ENCODE results near the gene ST6GAL1.
"Not testable (repeated sequence)": the region's sequence is repeated elsewhere in the genome, so short reads cannot be mapped to it uniquely, and the experiment has no call there.

ST6GAL1 gene

DNA sequence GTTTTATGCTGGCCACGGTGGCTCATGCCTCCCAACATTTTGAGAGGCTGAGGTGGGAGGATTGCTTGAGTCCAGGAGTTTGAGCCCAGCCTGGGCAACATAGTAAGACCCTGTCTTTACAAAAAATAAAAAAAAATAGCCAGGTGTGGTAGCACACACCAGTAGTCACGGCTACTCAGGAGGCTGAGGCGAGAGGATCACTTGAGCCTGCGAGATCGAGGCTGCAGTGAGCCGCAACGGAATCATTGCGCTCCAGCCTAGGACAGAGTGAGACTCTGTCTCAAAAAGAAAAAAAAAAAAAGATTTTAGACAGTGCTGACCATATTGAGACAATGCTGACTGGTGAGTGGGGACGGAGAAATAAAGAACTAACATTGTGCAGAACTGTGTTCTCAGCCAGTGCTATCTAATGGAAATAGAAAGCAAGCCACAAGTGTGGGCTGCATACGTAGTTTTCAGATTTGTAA is 67.2 kb downstream of the ST6GAL1 start:
- DNase-seq, result no peak

DNA sequence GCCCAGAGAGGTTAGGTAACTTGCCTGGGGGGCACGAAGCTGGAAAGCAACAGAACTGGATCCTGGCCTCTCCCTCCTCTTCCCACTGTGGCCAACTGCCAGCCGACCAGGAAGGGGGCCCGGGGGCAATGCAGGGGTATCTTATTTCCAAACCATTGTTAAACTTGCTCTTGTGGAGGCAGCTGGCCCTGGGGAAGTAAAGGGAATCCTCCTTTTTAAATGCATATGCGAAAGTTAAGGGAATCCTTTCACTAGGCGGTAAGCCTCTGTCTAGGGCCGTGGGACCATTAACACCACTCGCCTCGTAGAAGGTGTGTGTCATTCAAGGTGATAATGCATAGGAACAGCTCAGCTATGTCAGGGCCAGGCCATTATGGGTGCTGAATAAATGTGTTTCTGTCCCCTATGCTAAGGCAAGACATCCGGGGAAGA is 68.6 kb downstream of the ST6GAL1 start:
- no peak for DNase-seq

DNA sequence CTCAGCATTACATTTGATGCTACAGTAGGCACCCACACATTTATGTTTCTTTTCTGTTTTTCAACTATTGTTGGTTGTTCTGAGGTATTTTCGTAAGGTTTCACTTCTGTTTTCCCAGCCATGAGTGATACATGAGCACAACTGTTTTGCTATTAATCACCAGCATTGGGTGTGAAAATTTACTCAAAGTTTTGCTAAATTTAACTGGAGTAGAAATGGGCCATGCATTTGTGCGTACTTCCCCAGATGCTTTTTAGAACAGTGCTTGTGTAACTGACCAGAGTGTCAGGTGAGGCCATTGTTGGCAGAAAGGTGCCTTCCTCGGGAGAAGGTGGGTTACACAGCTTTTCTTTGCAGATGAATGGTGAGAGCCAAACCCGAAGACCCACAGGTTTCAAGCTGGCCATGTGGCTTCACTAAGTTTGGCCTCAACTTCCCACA is 70.4 kb downstream of the ST6GAL1 start:
- DNase-seq, result no peak

DNA sequence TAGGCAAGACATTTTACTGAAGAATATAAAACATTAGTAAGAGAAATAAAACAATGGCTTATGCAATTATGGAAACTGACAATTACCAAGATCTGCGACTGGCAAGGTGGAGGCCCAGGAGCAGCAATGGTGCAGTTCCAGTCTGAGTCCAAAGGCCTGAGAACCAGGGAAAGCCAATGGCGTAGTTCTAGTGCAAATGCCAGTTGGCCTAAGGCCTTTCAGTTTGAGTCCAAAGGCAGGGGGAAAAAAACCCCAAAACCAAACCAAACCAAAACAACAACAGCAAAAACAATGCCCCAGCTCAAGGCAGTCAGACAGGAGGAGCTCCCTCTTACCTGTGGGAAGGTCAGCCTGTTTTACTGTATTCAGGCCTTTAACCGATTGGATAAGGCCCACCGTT is 72.6 kb downstream of the ST6GAL1 start:
- DNase-seq, result no peak

DNA sequence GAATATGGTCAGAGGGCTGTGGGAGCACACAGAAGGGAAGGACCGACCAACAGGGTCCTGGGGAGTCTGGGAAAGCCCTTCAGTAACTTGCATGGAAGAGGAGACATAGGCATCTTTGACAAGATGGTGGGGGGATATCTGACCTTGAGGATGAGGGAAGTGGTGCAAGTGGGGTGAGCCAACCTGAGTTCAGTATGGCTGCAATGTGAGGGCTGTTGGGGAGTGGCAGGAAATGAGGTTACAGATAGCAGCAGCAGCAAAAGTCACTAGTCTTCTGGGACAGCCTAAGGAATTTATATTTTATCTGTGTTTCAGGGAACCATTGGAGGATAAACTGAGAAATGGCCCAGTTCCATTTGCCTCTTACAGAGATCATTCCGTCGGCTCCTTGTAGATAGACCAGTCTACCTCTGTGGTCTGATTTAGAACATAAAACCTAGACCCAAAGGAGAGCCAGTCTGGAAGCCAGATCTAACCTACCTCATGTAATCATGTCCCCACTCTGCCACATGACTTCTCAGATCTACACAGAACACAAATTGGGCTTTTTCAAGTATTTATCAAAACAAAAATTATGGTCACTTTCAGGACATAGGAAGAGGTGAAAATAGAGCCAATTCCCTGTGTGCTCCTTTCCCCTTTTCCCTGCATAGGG is 75.6 kb downstream of the ST6GAL1 start:
- DNase-seq, result no peak

DNA sequence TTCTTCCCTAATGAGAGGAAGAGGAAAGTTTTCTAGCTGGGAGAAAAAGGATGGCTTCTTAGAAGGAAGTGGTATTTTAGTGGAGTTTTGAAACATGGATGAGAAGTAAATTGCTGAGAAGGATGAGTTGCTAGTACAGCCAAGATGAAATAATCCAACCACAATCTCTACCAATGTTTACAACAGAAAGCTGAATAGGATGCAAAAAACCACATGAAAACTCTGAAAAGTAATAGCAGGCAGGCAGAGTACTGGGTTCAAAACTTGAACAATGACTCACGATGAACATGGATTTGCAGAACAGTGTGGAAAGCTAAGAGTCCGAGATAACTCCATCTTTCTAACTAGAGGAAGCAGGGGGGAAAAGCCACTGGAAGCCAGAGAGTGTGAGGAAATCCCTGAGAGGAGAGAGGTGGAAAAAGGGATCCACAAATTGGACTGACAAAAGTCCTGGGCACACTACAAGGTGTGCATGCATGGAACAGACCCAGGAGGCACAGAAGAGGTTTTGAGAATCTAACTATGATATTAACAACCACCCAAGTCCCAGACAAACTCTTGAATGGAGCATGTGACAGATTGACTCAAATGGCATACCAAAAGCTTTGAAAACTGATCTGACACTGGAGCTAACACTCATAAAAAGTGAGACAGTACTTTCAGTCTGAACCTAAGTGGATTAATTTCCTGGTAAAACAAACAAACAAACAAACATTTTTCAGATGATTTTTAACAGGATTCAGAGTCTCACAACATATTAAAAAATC is 76.7 kb downstream of the ST6GAL1 start:
- no peak for DNase-seq

DNA sequence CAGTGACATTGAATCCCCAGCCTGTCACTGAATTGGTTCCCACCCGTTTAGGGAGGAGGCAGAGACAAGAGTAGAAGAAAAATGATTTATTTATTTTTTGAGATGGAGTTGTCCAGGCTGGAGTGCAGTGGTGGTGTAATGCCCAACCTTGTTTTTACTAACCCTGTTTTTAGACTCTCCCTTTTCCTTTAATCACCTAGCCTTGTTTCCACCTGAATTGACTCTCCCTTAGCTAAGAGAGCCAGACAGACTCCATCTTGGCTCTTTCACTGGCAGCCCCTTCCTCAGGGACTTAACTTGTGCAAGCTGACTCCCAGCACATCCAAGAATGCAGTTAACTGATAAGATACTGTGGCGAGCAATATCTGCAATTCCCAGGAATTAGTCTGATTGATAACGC is 80.1 kb downstream of the ST6GAL1 start:
- DNase-seq, result not testable (repeated sequence)

DNA sequence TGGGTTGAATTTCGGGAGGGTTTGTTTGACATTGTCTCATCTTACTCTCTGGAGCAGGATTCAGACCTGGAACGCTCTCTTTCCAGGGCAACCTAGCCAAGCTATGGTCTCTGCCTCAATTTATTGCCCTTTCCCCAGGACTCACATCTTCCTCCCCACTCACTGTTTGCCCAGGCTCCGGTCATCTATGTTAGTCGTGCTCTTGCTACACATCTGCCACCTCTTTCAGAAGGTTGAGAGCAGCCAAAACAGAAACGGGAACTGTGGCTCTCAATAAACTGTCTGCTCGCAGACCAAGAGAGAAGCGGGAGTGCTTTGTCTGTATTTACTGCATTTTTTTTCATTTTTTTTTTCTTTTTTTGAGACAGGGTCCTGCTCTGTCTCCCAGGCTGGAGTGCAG is 81.6 kb downstream of the ST6GAL1 start:
- DNase-seq, result no peak

DNA sequence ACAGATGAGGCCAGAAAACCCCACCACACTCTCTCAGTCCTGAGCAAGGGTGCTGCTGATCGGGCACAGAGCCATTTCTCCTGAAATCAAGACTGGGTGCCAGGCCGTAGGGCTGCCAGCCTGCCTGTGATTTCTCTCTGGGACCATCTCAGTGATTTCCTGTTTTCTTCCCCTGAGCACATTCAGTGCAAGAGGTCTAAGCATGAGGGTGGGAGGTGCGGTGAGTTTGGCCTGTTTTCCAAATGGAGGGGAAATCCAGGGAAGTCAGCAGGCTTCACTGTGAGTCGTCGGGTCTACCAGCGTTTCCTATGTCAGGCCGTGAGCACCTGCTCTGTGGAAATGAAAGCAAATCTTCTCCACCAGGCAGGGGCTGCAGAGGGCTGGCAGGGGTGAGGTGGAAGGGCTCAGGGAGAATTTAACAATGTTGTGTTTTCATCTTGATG is 82.3 kb downstream of the ST6GAL1 start:
- no peak for DNase-seq

DNA sequence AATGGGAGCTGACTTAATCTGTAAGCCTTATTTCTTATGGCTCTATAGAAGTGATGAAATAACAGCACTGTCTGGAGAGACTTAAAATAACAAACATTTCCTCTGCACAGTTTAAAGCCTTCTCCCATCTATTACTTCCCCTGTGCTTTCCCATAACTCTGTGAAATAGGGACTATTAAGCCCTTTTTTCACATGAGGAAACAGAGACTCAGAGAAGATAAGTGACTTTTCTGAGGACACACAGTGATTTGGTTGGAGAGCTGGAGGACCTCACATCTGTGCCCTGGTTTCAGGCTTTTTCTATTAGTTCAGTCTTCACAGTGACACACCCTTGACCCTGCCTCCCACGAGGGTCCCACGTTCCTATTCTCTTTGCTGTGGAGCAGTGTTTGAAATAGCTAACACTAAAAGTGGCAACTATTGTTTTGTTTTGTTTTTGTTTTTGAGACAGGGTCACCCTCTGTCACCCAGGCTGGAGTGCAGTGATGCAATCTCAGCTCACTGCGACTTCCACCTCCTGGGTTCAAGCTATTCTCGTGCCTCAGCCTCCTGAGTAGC is 82.9 kb downstream of the ST6GAL1 start:
- no peak for DNase-seq

DNA sequence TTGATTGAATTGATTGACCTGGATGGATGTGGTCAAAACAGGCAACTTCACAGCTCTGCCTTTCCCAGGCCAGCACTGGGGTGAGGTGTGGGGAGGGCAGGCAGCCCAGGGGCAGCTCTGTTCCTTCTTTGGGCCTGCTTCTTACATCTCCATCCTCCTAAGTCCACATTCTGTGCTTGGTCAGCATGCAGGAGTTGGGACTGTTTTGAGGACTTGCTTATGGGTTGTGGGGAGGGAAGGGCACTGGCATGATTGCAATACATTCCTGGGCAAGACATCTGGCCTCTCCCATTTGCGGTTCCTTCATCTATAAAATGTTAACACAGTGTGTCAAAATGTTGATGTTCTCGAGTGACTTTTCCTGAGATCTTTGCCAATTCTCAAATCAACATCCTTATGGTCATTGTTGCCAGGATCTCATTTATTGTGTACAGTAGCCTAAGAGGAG is 84.1 kb downstream of the ST6GAL1 start:
- no peak for DNase-seq

DNA sequence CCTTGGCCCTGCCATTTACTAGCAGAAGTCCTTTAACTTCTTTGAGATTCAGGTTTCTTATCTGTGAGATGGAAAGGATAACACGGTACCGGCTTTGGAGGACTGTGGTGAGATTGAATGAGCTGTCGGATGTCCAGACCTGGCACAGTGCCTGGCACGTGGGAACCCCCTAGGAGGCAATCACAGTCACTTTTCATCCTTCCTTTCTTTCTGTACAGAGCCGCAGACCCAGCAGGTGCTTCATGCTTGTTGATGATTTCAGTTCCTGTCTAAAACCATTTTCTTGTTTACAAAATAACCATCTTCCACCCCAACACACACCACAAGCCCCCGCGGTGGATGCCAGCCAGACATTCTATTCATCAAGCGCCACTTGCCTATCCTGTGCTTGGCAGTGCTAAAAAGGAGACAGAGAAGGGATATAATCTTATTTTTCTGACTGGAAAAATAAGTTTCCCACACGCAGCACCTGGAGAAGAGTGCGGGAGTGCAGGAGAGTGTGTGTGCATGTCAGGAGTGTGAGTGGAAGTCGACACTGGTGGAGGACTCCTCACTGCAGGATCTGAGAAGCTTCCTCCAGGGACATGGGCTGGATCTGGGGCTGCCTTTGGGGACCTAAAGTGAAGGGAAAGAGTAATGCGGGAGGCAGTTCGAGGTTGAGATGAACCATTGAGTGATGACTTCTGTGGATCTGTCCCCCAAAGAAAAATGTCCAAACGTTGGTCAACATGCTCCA is 85.7 kb downstream of the ST6GAL1 start:
- no peak for DNase-seq

DNA sequence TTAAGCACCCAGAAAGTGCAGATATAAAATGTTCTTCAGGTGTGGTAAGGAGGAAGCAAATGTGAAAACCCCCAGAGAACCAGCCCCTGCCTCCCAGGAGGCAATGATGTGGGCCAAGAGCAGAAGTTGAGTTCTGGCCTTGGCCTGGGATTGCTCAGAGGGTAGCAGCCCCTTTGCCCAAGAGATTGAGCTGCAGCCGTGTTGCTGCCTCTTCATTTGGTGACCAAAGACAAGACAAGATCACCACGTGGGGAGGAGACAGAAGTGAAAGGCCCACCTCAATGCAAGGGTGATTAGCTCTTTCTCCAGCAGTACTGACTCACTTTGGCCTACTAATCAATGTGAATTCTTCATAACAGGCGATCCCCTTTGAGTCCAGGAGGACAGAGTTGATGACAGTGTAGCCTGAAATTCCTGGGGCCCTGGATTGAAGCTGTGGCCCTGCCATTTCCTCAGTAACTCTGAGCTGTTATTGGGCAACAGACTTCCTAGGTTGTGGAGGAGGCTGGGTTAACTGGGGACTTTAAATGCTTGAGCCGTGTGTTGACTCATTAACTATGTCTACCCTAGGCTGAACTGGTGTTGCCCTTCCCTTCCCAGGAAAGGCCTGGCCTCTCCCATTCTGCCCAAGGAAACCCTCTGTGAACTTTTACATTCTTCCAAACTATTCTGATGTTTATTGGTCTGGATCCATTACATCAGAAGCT is 86.5 kb downstream of the ST6GAL1 start:
- no peak for DNase-seq

DNA sequence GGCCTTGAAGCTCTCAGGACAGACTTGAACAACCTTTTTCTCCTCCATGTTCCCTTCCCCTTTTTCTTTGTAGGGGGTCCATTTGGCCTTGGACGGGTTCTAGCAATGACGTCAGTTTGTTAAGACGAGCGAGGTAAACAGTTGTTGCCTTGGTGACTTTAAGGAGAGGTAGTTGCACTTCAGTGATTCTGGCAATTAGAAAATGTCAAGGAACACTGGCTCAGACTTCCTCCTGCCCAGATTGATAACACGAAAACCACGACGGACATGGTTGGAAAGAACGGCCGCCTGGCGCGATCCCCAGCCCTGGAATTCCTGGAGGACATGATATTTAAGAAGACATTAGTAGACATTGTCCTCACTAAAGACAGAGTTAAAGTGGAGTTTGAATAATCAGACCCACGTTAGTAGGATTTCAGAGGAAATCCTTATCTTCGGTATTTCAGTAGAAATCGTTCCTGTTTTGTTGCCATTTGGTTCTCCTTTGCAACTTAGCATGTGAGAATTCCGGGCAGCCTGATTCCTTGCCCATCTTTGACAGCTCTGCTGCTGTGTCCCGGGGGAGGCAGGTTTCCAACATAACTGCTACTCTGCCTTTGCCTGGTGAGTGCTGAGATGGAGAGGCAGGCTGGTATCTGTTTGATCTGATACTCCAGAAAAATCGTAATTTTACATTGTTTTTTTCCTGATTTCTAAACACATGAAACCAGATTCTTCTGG is 87.3 kb downstream of the ST6GAL1 start:
- DNase-seq, result no peak

DNA sequence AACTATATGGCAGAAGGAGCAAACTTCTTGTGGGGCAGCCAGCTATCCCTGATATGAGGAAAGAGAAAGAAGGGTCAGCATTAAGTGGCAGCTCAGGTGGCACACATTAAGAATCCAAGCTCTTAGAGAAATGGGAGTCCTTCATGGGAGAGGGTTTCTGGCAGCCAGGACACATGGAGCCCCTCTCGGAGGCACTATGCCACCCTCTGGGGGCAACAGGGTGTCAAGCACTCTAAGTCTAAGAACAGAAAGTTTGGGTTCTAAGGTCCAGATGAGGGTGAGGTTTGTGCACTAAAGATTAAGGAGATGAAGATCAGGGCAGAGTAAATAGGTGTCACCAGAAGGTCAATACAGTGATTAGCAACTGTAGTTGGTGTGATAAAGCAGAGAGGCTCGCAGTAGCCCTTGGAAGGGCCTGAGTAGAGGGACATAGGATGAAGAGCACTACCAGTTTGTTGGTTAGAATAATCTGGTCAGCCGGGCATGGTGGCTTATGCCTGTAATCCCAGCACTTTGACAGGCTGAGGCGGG is 89.3 kb downstream of the ST6GAL1 start:
- DNase-seq, result no peak

DNA sequence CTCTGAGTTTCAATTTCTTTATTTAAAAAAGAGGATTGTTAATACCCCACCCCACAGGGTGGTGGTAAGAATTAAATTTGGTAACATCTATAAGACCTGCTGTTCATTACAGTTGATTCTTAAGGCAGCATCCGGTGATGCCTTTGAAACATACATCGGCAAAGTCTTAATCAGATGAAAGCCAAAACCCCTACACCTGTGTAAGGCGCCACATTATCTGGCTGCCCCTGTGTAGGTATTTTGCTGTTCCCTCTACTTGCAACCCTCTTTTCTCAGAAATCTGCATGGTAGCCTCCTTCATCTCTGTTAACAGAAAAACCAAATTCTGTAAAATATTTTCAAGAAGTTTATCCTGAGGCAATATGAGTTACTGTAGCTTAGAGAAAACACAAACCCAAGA is 90.0 kb downstream of the ST6GAL1 start:
- DNase-seq, result no peak

DNA sequence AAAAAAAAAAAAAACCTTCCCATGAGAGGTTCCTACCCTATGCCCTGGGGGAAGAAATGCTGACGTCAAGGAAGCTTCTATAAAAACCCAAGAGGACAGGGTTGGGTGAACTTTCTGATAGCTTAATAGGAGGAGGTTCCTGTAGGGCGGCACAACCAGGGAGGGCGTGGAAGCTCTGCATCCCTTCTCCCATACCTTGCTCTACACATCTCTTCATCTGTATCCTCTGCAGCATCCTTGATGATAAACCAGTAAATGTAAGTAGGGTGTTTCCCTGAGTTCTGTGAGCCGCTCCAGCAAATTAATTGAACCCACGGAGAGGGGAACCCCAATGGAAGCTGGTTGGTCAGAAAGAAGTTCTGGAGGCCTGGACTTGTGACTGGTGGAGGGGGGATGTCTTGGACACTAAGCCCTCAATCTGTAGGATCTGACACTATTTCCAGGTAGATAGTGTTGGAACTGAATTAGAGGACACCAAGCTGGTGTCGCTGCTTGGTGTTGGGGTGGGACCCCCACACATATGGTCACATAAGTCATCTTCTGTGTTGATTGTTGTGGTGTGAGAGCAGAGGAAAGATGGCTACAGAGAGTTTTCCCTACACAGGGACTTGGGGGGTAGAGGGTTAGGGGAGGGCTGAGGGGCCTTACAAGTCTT is 91.5 kb downstream of the ST6GAL1 start:
- DNase-seq, result no peak

DNA sequence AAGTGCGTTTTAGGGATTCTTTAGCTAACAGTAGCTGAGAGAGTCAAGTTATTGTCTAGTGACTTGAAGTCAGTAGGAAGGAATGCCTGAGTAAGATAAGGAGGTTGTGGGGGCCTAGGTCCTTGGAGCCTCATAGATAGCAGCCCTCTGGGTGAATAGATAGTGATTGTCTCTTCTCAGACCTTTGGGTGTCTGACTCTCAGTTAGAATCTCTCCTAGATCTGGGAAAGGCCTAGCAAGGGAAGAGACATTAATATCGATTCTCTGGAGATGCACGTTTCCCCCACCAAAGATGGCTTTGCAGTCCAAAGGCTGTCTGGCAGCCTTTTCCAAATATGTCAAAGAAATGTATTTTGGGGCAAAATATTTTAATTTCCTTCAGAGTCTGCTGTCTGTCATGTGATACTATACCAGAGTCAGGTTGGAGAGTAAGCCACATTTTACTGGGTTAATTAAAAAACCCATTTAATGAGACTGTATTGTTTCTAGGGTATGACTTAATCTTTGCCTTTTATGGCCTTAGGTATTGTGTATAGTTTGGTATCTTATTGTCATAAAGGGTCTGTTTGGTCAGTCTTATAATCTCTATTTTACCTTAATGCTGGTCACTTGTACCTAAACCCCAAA is 92.2 kb downstream of the ST6GAL1 start:
- DNase-seq, result no peak

DNA sequence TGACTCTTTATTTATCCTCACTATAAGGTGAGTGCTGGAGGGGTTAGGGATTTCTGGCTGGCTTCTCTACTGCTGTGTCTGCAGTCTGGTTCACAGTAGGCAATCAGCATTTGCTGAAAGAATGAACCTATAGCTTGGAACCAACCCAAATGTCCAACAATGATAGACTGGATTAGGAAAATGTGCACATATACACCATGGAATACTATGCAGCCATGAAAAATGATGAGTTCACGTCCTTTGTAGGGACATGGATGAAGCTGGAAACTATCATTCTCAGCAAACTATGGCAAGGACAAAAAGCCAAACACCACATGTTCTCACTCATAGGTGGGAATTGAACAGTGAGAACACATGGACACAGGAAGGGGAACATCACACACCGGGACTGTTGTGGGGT is 93.0 kb downstream of the ST6GAL1 start:
- DNase-seq, result not testable (repeated sequence)

DNA sequence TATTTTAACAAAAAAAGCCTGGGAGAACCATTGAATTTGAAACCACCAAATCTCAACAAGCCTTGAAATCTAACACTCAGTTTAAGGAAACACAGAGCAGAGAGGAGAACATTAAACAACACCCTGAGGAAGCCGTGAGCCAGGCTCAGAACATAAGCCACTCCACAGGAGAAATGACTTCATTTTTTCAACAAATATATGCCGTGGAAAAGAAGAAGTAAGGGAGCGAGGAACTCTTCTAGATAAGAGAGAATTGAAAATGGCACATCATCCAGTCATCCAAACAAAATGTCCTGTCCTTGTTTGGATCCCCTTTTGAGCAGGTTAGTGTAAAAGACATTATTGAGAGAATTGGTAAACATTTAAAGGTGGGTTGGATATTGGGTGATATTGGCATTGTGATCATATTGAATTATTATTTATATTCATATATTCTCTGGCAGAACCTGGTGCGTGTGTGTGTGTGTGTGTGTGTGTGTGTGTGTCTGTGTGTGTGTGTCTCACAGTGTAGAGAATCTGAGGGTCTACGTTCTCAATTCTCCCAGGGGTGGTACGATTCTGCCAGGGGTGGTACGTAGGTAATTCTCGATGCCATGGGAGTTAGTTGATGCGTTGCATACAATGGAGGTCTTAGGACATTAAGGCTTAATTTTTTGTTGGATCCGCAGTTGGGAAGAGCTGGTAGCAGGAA is 94.4 kb downstream of the ST6GAL1 start:
- DNase-seq, result no peak

All from NCI-H1105 (cell line).